Measurements from ENCODE around the gene TBKBP1.

The TBKBP1 gene

DNA sequence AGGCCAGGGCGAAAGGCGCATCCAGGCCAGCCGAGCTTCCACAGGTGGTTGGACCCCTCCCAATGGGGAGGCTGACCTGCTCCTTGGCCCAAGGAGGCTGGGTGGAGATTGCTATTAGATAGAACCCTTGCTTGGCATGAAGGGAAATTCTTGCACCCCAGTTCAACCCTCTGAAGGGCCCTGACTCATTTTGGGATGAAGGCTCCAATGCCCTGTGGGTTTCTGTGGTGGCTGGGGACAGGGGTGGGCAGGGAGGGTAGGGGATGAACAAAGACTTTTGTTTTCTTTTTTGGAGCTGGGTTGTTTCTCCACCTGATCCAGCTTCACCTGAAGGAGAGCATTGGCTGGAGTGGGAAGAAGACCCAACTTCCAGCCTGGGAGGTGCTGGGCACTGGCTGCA lies 22.4 kb downstream of the TBKBP1 start:
- no peak for DNase-seq

DNA sequence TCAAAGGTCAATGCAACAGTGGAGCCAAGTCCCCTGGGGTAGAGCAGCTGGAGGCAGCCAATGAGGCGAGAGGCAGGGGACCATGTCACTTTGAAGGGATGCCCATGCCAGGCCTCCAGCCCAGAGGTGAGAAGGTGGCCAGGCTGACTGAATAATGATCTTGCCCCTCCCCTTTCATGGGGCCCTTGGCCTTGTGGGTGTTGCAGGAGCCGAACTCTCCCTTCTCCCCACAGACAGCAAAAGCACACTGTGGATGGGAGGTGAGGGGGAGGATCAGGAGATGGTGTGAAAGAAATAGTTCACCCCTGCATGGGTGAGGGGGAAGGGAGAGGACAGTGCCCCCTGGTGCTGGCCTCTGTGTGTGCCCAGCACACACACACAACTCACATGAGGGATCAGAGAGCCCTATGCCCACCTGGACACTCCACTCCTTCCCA lies 23.3 kb downstream of the TBKBP1 start:
- no peak for DNase-seq

DNA sequence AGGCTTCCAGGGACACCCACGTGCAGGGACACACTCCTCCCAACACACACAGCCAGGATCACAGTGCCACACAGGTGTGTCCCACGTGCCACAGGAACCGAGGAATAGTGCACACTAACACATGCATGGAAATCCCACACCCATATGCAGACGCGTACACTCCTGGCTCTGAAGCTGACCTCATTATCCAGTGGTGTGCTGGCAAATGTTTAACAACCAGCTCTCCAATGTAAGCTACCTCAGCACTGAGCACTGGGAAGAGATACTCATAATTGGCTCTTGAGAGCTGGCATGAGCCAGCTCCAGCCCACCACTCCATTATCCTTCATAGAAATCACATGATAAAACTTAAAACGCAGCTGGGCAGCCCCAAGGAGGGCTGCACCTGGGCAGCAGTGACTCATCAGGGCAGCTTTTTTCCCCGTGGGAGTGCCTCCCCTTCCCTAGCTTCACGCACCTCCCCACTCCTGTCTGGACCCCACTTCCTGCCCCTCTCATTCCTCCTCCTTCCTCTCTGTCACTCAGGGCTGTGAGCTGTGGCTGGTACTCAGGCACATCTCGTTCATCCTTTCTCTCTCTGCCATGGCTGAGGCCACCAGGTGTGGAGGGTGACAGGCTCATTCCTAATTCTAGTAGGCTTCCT lies 24.1 kb downstream of the TBKBP1 start:
- DNase-seq, result peak; percentile 17

DNA sequence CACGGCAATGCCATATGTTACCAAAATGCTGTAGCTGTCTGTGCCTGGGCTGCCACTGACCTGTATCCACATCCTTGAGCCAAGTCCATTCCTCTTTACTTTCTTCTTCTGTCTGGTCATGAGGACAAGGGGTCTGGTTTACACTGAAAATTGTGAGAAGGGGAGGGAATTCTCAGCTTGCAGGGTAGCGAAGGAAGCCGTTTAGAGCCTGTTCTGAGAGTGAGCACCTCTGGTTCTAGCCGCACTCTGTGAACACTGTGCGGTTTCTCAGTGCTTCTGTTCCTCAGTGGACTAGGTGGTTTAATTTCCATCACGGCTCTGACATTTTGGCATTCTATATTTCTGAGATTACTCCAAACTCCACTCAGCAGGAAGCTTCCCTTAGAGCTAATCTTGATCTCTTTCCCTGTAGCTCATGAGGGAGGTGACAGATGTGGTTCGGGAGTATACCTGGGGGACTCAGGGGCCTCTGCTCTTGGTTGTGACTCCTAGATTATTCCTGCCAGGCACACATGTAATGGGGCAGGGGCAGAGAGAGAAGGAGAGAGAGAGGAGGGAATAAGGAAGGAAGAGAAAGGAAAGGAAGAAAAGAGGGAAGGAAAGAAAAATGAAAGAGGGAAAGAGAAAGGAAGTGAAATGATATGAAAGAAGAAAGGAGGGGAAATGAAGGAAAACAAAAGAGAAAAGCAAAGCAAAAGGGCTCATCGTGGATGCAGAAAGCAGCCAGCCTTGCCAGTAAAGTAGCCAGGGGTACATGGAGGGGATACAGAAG lies 24.9 kb downstream of the TBKBP1 start:
- DNase-seq, result no peak

GRCh38 chr17:47719411-47720152 lies 25.6 kb downstream of the TBKBP1 start:
- no peak for DNase-seq

DNA sequence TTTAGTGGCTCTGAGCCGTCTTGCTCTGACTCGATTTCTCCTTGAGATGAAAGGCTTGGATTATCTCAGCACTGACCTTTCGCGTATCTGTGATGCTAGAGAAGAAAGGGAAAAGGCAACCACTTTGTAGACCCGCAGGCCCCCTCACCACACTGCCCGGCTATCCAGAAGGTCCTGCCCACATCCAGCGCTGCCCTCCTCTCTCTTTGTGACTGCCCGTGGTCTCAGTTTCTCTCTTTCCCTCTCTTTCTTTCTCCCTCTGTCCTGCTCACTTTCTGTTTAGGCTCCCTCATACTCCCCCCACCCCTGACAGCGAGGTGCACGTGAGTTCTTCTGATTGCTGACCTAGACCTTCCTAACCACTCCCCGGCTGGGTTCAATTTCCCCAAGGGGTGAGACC lies 26.2 kb downstream of the TBKBP1 start:
- no peak for DNase-seq

DNA sequence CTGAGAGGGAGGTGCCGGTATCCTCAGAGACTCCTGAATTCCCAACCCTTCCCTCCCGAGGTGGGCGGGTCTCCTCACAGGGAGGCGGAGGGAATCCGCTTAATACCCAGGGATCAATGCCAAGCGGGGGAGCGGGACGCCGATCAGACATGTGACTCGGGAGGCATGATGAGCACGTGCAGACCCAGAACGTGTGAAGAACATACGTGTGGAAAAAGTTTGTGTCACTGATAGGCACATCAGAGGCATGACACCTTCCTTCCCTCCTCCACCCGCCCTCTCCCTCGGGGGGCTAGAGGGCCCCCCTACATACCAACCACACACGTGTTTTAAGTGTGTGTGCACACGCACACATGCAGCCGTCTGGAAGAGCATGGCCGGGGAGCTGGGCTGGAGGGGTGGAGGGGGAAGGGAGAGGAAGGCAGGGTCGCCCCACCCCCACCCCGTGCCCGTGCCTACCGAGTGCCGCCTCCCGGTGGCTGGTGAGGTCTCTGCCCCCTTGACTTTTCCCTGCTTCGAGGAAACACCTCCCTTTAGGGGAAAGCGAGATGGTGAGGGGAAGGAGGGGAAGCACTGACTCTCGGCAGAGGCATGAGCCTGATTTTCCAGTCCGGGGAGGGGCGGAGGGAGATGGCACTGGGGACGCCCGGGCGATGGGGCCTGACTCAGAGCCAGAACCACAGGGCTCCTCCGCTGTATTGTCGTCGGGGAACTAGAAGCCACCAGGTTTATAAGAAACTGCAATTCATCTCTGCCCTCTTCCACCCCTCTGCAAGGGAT lies 27.0 kb downstream of the TBKBP1 start:
- DNase-seq, result no peak

GRCh38 chr17:47721725-47722124 lies 27.8 kb downstream of the TBKBP1 start:
- no peak for DNase-seq

DNA sequence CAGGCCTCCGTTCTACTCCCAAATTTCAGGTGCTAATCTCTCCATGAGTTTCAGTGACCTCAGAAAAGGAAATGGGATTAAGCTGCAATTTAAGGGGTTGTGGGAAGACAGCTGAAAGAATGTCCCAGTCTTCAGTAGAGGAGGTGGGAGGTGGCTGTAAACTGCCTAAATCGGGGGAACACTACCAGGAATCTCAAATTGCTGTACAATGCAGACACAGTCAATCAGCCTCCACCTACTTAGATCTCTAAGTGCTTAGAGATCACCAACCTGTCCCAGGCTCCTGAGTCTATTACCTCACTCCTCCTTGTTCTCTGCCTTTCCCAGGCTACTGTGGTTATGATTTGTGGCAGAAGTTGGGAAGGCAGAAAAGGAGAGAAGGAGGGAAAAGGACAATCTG lies 30.7 kb downstream of the TBKBP1 start:
- DNase-seq, result no peak

GRCh38 chr17:47725446-47726111 lies 31.6 kb downstream of the TBKBP1 start:
- DNase-seq, result no peak

DNA sequence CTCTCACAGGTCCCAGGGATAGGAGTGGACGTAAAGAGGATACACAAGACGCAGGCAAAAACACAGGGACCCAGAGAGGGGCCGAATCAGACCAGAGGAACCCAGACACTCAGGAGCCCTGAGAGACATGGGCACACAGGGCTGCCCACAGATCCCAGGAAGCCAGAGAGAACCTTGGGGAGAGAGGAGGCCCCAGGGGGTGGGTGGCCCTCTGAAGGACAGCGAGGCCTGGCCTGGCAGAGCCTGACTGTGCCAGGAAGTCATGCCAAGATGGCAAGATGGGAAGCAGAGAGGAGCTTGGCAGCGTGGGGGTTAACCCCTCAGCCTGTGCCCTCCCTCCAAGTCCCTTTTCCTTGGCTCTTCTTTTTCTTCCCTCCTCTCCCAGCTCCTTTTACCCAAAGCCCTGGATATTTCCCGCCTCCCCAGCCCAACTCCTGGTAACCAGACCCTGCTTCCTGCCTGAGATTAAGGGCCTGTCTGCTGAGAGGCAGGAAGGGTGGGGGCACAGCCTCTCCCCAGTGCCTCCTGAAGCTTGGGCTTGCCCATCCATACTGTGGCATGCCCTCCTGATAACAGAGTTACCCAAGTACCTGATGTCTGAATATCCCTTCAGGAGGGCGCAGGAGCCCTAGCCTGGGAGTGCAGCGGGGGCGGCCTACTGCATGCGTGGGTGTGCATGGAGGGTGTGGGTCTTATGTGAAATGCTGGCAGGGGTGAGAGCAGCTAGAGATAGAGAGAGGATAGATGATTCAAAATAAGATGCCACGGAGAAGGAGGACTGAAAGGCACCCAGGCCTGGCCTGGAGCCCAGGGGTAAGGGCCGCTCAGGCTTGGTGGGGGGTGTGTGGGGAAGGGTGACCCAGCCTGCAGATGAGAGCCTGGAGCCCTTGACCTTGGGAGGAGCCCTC lies 33.1 kb downstream of the TBKBP1 start:
- no peak for DNase-seq

- no peak for DNase-seq
Observed at GRCh38 chr17:47727704-47728036, 33.7 kb downstream of the TBKBP1 start.

GRCh38 chr17:47728214-47728877 lies 34.4 kb downstream of the TBKBP1 start:
- no peak for DNase-seq

DNA sequence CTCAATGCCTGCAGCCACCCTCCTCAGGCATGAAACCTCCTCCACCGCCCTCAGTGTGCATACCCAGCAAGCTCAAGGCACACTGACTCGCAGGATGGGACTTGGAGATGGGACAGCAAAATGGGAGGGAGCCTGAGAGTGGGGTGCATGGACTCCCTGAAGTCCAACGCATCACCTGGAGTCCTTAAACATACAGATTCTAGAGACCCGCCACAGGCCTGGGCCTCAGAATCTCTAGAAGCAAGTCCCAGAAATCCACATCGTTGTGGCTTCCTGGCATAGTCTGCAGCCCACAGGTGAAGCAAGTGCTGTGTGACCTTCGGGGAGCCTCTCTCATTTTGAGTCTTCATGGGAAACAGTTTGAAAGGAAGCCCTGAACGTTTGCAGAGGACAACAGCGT lies 35.5 kb downstream of the TBKBP1 start:
- no peak for DNase-seq

DNA sequence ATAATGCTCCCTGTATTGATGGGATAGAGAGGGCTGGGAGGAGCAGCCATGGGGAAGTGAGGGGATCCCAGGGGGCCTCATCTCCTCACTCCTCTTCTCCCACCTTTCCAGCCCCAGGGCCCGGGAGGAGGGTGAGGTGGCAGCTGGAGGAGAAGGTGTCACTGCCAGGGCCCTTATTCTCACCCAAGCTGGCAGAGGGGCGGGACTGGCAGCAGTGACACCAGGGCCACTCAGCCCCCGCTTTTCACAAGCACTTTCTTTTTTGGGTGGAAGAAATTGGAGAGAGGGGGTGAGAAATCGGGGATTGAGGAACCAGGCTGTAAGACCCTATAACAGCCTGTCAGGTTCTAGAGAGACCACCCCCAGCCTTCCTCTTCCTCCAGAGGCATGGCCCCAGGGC lies 36.7 kb downstream of the TBKBP1 start:
- no peak for DNase-seq

- no peak for DNase-seq
Observed at GRCh38 chr17:47731396-47731795, 37.4 kb downstream of the TBKBP1 start.

- no peak for DNase-seq
Observed at GRCh38 chr17:47732399-47733046, 38.6 kb downstream of the TBKBP1 start.

GRCh38 chr17:47733047-47733673 lies 39.2 kb downstream of the TBKBP1 start, which contains the start of gene TBX21:
Gene TBX21, plus strand, starts transcription at chr17:47733236. Its CDS starts 219 bp downstream, at chr17:47733455.
- no peak for DNase-seq

DNA sequence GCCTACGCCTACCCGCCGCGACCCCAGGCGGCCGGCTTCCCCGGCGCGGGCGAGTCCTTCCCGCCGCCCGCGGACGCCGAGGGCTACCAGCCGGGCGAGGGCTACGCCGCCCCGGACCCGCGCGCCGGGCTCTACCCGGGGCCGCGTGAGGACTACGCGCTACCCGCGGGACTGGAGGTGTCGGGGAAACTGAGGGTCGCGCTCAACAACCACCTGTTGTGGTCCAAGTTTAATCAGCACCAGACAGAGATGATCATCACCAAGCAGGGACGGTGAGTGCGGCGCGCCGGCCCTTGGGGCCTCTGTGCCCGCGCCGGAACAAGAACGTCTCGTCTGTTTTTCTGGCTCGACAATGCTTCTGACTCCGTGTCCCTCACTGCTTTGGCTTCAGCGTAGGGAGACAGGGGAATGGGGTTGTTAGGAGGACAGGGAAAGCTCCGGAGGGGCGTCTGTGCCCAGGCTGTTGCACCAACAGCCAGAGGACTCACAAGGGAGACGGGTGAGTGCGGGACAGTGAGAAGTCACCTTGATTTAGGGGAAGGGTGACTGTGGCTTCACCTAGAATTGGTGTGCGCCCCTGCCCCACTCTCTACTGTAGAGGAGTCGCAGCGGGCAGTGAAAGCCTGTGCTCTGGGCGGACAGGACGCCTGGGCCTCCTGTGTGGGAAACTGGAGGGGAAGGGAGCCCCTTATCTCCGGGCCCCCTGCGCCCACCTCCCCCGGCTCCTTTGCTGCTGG lies 39.9 kb downstream of the TBKBP1 start:
- DNase-seq, result no peak

Data from NCI-H187 treated with DMSO at 0.1 percent for 48 hours (cell line).